Uterus (tissue), 2 donors: Measurements from ENCODE around the gene FHAD1.

ENCODE experiments used
- POLR2A ChIP-seq, 2 donors: fragments of 450-650 bp; IDR thresholded peaks; one replicate each; pipeline ENCODE4 v1.6.1; 2016; ENCODE audit warnings: antibody characterized with exemption in 2 of 2, mild to moderate bottlenecking in 1 of 2, moderate library complexity in 1 of 2
- TF ChIP-seq, protein P1 (sequence below), 4 experiments: fragments of 200-600 bp in 2 of 4; fragments of 450-650 bp in 2 of 4; sonication (generic) in 2 of 4; IDR thresholded peaks; one replicate each; pipeline ENCODE4 v1.5.1; 2016 to 2019; ENCODE audit warnings: antibody characterized with exemption in 4 of 4, mild to moderate bottlenecking in 2 of 4, moderate library complexity in 1 of 4

GRCh38 chr1:15262003-15262377 is 15.0 kb downstream of the FHAD1 start:
- TF ChIP-seq, protein P1, sequence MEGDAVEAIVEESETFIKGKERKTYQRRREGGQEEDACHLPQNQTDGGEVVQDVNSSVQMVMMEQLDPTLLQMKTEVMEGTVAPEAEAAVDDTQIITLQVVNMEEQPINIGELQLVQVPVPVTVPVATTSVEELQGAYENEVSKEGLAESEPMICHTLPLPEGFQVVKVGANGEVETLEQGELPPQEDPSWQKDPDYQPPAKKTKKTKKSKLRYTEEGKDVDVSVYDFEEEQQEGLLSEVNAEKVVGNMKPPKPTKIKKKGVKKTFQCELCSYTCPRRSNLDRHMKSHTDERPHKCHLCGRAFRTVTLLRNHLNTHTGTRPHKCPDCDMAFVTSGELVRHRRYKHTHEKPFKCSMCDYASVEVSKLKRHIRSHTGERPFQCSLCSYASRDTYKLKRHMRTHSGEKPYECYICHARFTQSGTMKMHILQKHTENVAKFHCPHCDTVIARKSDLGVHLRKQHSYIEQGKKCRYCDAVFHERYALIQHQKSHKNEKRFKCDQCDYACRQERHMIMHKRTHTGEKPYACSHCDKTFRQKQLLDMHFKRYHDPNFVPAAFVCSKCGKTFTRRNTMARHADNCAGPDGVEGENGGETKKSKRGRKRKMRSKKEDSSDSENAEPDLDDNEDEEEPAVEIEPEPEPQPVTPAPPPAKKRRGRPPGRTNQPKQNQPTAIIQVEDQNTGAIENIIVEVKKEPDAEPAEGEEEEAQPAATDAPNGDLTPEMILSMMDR (IDR thresholded peaks at IDR 0.05), result no peak
- TF ChIP-seq POLR2A (IDR thresholded peaks at IDR 0.05), result no peak
